Neuronal stem cell (in vitro differentiated cells): ENCODE data around the gene CCN6.

ENCODE experiments used
- DNase-seq: peaks from one replicate; pipeline ENCODE4 v3.0.0-alpha.2; 2013; ENCODE audit warnings: low spot score
- H2AFZ ChIP-seq: one replicate; pipeline ENCODE4 v1.6.1; 2013; ENCODE audit warnings: mild to moderate bottlenecking, low read length, inconsistent platforms
- H2AK5ac ChIP-seq: 2 replicates; pipeline ENCODE4 v1.6.1; 2013; ENCODE audit warnings: low read depth, mild to moderate bottlenecking, inconsistent platforms, low read length, moderate library complexity, mixed read lengths
- H2BK120ac ChIP-seq: 2 replicates; pipeline ENCODE4 v1.6.1; 2013; ENCODE audit warnings: low read depth, mild to moderate bottlenecking, inconsistent platforms, low read length, moderate library complexity, mixed read lengths
- H2BK12ac ChIP-seq: one replicate; pipeline ENCODE4 v1.6.1; 2013; ENCODE audit warnings: low read length, inconsistent platforms
- H2BK15ac ChIP-seq: 2 replicates; pipeline ENCODE4 v1.6.1; 2013; ENCODE audit warnings: mild to moderate bottlenecking, low read length, inconsistent platforms, mixed read lengths
- H2BK5ac ChIP-seq: one replicate; pipeline ENCODE4 v1.6.1; 2013; ENCODE audit warnings: inconsistent platforms, mild to moderate bottlenecking, low read length, moderate library complexity
- H3K14ac ChIP-seq: one replicate; pipeline ENCODE4 v1.6.1; 2013; ENCODE audit warnings: low read length, inconsistent platforms
- H3K18ac ChIP-seq: 2 replicates; pipeline ENCODE4 v1.6.1; 2013; ENCODE audit warnings: low read length, inconsistent platforms
- H3K23ac ChIP-seq: 2 replicates; pipeline ENCODE4 v1.6.1; 2013; ENCODE audit warnings: low read depth, mild to moderate bottlenecking, mixed read lengths, low read length, inconsistent platforms; ENCODE audit not compliant: poor library complexity
- H3K27ac ChIP-seq: replicated peaks from 3 replicates; pipeline ENCODE4 v1.5.1; 2013; ENCODE audit warnings: low read length, inconsistent platforms
- H3K27me3 ChIP-seq, 3 experiments: 2 replicates each; pipeline ENCODE4 v1.6.1; 2013; ENCODE audit warnings: low read length in 3 of 3, mild to moderate bottlenecking in 2 of 3, inconsistent platforms in 1 of 3, low read depth in 1 of 3, mixed read lengths in 1 of 3, moderate library complexity in 1 of 3; ENCODE audit not compliant: control insufficient read depth in 3 of 3, insufficient read depth in 3 of 3
- H3K36me3 ChIP-seq, 2 donors: replicated peaks in 1 of 2; 2 replicates each; pipeline ENCODE4 v1.6.1; 2013; ENCODE audit warnings: low read length in 2 of 2; ENCODE audit not compliant: control insufficient read depth in 2 of 2, insufficient read depth in 2 of 2
- H3K4ac ChIP-seq: 2 replicates; pipeline ENCODE4 v1.6.1; 2013; ENCODE audit warnings: inconsistent platforms, mild to moderate bottlenecking, low read length, moderate library complexity
- H3K4me1 ChIP-seq, 2 donors: 1 replicate in 1 of 2; 2 replicates in 1 of 2; pipeline ENCODE4 v1.6.1; 2013; ENCODE audit warnings: low read length in 2 of 2, low read depth in 1 of 2; ENCODE audit not compliant: control insufficient read depth in 2 of 2, insufficient read depth in 1 of 2
- H3K4me2 ChIP-seq: one replicate; pipeline ENCODE4 v1.6.1; 2013; ENCODE audit warnings: mild to moderate bottlenecking, low read length, inconsistent platforms; ENCODE audit not compliant: insufficient read depth, poor library complexity, severe bottlenecking
- H3K4me3 ChIP-seq, 2 donors: 2 replicates each; pipeline ENCODE4 v1.5.1; 2013; ENCODE audit warnings: low read length in 2 of 2, mild to moderate bottlenecking in 2 of 2, inconsistent platforms in 1 of 2, moderate library complexity in 1 of 2
- H3K79me1 ChIP-seq: one replicate; pipeline ENCODE4 v1.6.1; 2013; ENCODE audit warnings: low read depth, mild to moderate bottlenecking, inconsistent platforms, low read length, moderate library complexity
- H3K9ac ChIP-seq: one replicate; pipeline ENCODE4 v1.6.1; 2013; ENCODE audit warnings: mild to moderate bottlenecking, low read depth, low read length, inconsistent platforms; ENCODE audit not compliant: poor library complexity
- H3K9me3 ChIP-seq, 2 donors: replicated peaks in 1 of 2; 2 replicates each; pipeline versions ENCODE3 to v1.6.1; 2013; ENCODE audit warnings: low read length in 2 of 2, mild to moderate bottlenecking in 2 of 2, inconsistent platforms in 1 of 2, low read depth in 1 of 2, mixed read lengths in 1 of 2, moderate library complexity in 1 of 2; ENCODE audit not compliant: control insufficient read depth in 2 of 2, insufficient read depth in 1 of 2
- H4K8ac ChIP-seq: one replicate; pipeline ENCODE4 v1.6.1; 2013; ENCODE audit warnings: low read depth, mild to moderate bottlenecking, inconsistent platforms, low read length, moderate library complexity
- H4K91ac ChIP-seq: one replicate; pipeline ENCODE4 v1.6.1; 2013; ENCODE audit warnings: low read length, low read depth, mild to moderate bottlenecking, inconsistent platforms; ENCODE audit not compliant: poor library complexity
- WGBS, 2 donors: extraction: QIAGEN DNeasy Blood & Tissue Kit; methylation state at CpG; one replicate each; pipeline ENCODE4 v1.1.7; 2013; ENCODE audit warnings: missing lambda C conversion rate in 2 of 2, mixed read lengths in 1 of 2; ENCODE audit not compliant: insufficient read length in 2 of 2, insufficient replicate concordance in 1 of 2; ENCODE audit errors: extremely low coverage in 2 of 2; 5-methylcytosine and 5-hydroxymethylcytosine counted together

CCN6 gene

DNA sequence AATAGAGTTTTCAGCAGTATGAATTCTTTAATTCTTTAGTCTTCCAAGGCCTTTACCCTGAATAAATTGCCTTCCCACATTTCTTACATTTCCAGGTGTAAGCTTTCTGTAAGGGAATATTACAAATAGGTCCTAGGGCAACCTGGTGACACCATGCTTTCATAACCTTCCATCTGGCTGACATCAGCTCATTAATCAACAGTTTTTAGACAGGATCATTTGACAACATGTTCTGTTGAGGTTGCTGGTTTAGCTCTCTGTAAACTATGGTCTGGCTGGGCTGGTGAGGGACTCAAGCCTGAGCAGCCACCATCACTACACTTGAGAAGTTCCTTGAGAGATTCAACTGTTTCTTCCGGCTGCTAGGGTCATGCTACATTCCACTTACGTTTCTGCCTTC lies 52.7 kb downstream of the CCN6 start:
- Histone ChIP-seq H2BK5ac (no peak overlapping the region), H2BK12ac (no peak overlapping the region), H2BK120ac (no peak overlapping the region), H3K9ac (no peak overlapping the region), H3K23ac (no peak overlapping the region), H3K18ac (no peak overlapping the region), H3K36me3 (no peaks in the 10 kb centered on the region), H3K4me2 (no peak overlapping the region), H3K4ac (no peak overlapping the region), H2AK5ac (no peak overlapping the region), H2BK15ac (no peak overlapping the region), H3K27me3 (no peaks in the 10 kb centered on the region), H3K14ac (no peak overlapping the region), H2AFZ (no peak overlapping the region), H3K4me1 (peaks cover 0 to 7% of the 10 kb centered on the region in 2 donors), H3K79me1 (no peaks in the 10 kb centered on the region), H3K27ac (no peak overlapping the region), H4K8ac (no peak overlapping the region), H4K91ac (no peak overlapping the region), H3K4me3 (no peak overlapping the region), H3K9me3 (no peaks in the 10 kb centered on the region)
- DNase-seq = no peak
- WGBS, 2 donors = no CpG with 5 or more reads among the region's 2 CpGs

DNA sequence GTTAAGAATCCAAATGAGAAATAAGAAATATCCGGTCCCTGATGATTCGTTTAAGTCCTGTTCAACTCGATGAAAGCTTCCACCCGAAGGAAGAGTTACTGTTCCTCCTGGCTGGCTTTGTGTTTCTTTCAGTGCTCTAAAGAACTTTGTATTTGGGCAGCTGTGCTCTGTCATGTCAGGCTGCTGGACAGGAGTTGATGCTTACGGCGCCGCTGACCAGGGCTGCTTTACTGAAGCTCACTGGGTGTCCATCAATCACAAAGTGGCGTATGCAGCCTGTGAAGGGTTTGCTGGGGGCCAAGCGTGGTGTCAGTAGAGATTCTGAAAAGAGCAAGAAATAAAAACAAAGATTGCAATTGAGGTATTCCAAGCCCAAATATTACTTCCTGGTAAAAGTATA lies 55.4 kb downstream of the CCN6 start:
- Histone ChIP-seq H3K4ac (no peak overlapping the region), H2AK5ac (no peak overlapping the region), H3K14ac (no peak overlapping the region), H3K79me1 (no peaks in the 10 kb centered on the region), H3K4me1 (peaks cover 2 to 7% of the 10 kb centered on the region in 2 donors), H2AFZ (peak overlapping the region; percentile 84), H3K27me3 (no peaks in the 10 kb centered on the region), H4K91ac (no peak overlapping the region), H3K36me3 (no peaks in the 10 kb centered on the region), H3K9me3 (no peaks in the 10 kb centered on the region), H2BK15ac (no peak overlapping the region), H3K4me3 (peak overlapping the region in 1 of 2 donors; percentile 28), H3K18ac (no peak overlapping the region), H2BK12ac (no peak overlapping the region), H3K27ac (no peak overlapping the region), H3K9ac (no peak overlapping the region), H2BK120ac (no peak overlapping the region), H2BK5ac (no peak overlapping the region), H4K8ac (no peak overlapping the region), H3K23ac (no peak overlapping the region), H3K4me2 (no peak overlapping the region)
- WGBS, 2 donors = no CpG with 5 or more reads among the region's 9 CpGs
- peak; percentile 24 for DNase-seq

DNA sequence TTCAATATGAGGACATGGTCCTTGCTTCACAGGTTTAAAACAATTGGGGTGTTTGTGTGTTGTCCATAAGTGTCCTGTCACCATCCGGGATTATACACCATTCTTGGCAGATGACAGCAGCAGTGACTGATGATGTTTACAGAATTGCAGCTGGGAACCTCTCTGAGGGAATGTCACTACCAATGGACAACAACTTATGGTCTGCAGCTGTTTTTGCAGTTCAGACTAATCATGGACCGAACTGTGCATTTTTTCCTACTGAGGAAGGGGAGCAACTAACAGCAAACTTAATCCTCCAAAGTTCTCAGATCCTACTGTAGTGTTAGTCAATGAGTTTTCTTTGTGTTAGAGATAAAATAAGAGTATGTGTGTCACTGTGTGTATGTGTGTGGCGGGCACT lies 59.5 kb downstream of the CCN6 start:
- no peak overlapping the region for H3K23ac ChIP-seq
- no peak for DNase-seq
- no peak overlapping the region for H4K91ac ChIP-seq
- no peak overlapping the region for H2BK12ac ChIP-seq
- no peak overlapping the region for H2BK15ac ChIP-seq
- H3K9me3 ChIP-seq = no peaks in the 10 kb centered on the region
- no peak overlapping the region for H3K27ac ChIP-seq
- H3K79me1 ChIP-seq = no peaks in the 10 kb centered on the region
- no peak overlapping the region for H3K4me3 ChIP-seq
- H3K14ac ChIP-seq = no peak overlapping the region
- H2BK5ac ChIP-seq = no peak overlapping the region
- no peak overlapping the region for H4K8ac ChIP-seq
- H3K4me2 ChIP-seq = no peak overlapping the region
- H3K36me3 ChIP-seq = no peaks in the 10 kb centered on the region
- H2AFZ ChIP-seq = no peak overlapping the region
- no peak overlapping the region for H3K9ac ChIP-seq
- no peak overlapping the region for H2BK120ac ChIP-seq
- H3K27me3 ChIP-seq = no peaks in the 10 kb centered on the region
- no peak overlapping the region for H3K18ac ChIP-seq
- H3K4ac ChIP-seq = no peak overlapping the region
- H2AK5ac ChIP-seq = no peak overlapping the region
- peaks cover 3 to 7% of the 10 kb centered on the region in 2 donors for H3K4me1 ChIP-seq
- no CpG with 5 or more reads among the region's 3 CpGs for WGBS, 2 donors

DNA sequence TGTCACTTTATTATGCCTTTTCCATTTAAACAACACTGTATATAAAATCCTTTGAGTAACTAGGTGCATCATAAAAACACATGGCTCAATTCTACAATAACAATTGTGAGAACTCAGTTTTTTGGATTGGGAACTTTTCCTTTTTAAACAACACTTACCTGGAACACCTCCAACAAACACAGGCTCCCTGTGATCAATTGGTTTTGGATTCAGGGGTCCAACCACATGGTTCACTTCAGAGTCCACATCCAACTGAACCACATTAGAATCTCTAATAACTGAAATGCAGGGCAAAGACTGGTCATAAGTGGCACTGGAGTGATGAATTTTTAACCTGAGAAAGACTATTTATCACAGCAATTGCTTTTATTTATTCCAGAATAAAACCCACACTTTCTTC lies 60.0 kb downstream of the CCN6 start:
- Histone ChIP-seq H2BK5ac (no peak overlapping the region), H3K79me1 (no peaks in the 10 kb centered on the region), H3K36me3 (no peaks in the 10 kb centered on the region), H3K4me1 (peaks cover 3 to 7% of the 10 kb centered on the region in 2 donors), H3K14ac (no peak overlapping the region), H3K4ac (no peak overlapping the region), H2AFZ (no peak overlapping the region), H3K27me3 (no peaks in the 10 kb centered on the region), H3K9ac (no peak overlapping the region), H2BK120ac (no peak overlapping the region), H2BK12ac (no peak overlapping the region), H3K23ac (no peak overlapping the region), H2AK5ac (no peak overlapping the region), H4K8ac (no peak overlapping the region), H3K27ac (no peak overlapping the region), H4K91ac (no peak overlapping the region), H3K18ac (no peak overlapping the region), H3K4me3 (no peak overlapping the region), H3K9me3 (no peaks in the 10 kb centered on the region), H3K4me2 (no peak overlapping the region), H2BK15ac (no peak overlapping the region)
- DNase-seq = no peak
